Liver (tissue), 3 donors: ENCODE data around the gene KRT34.

Experiments used
- SP1 ChIP-seq: IDR thresholded peaks from 2 replicates; pipeline ENCODE4 v1.6.1; 2018; ENCODE audit warnings: antibody characterized with exemption, mild to moderate bottlenecking
- YY1 ChIP-seq: IDR thresholded peaks from 2 replicates; pipeline ENCODE4 v1.6.1; 2016; ENCODE audit warnings: antibody characterized with exemption, mild to moderate bottlenecking
- TF ChIP-seq, protein P1 (sequence below): fragments of 150-350 bp; IDR thresholded peaks from 2 replicates; pipeline ENCODE4 v1.5.1; 2017; ENCODE audit warnings: improper control_type of control experiment, low read depth, low read length; ENCODE audit not compliant: missing input control
- donor health status: healthy.
- donor health status: healthy.

DNA sequence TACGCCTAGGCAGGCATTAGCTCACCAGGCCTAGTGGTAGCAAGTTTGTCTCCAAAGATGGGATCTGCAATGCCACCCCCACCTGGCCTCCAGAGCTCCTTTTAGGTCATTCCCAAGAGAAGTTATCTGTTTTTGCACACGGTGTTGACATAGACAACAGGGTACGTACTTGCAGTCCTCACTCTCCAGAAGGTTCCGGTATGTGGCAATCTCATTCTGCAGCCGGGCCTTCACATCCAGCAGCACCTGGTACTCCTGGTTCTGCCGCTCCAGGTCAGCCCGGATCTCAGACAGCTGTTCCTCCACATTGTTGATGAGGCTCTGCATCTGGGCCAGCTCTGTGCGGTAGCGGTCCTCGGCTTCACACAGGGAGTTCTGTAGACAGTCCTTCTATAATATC is 25.1 kb upstream of the KRT34 start:
- TF ChIP-seq, protein P1, sequence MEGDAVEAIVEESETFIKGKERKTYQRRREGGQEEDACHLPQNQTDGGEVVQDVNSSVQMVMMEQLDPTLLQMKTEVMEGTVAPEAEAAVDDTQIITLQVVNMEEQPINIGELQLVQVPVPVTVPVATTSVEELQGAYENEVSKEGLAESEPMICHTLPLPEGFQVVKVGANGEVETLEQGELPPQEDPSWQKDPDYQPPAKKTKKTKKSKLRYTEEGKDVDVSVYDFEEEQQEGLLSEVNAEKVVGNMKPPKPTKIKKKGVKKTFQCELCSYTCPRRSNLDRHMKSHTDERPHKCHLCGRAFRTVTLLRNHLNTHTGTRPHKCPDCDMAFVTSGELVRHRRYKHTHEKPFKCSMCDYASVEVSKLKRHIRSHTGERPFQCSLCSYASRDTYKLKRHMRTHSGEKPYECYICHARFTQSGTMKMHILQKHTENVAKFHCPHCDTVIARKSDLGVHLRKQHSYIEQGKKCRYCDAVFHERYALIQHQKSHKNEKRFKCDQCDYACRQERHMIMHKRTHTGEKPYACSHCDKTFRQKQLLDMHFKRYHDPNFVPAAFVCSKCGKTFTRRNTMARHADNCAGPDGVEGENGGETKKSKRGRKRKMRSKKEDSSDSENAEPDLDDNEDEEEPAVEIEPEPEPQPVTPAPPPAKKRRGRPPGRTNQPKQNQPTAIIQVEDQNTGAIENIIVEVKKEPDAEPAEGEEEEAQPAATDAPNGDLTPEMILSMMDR: no peak
- TF ChIP-seq SP1 (no peak), YY1 (no peak)
